K562 (cell line): Measurements from ENCODE around the gene KLRK1. TPM values are rescaled to one million over a fixed set of nuclear protein-coding genes. Genes with fewer than 3 reads are reported as not detected.

Experiments used
- ATAC-seq: fragments of 200-7000 bp; cut with Tn5 transposase; 3 replicates; pipeline ENCODE4 v1.9.1; 2020; ENCODE audit warnings: moderate library complexity
- BruUV-seq: library from RNA; stranded (reverse); fragments of 400-500 nt; replicated peaks from 2 replicates; lab custom pipeline; 2021; lab: Mats Ljungman, UMichigan
- CTCF ChIA-PET: fragments of 300-600 bp; formaldehyde crosslinking; extraction: SDS; loops from one replicate; lab custom pipeline; 2021; ENCODE audit warnings: low intra/inter-chr PET ratio; lab: Yijun Ruan, JAX
- POLR2A ChIA-PET: fragments of 300-600, 350-650 bp; sonication (Branson Sonifier 250); formaldehyde crosslinking; extraction: SDS; loops from one replicate; lab custom pipeline; 2021; ENCODE audit warnings: antibody characterized with exemption, inconsistent platforms; lab: Yijun Ruan, JAX
- DNase-seq, 4 experiments: peaks; one replicate each; pipeline versions ENCODE4 v3.0.0 to v3.0.0-alpha.2; 2011 to 2018; ENCODE audit warnings: low spot score in 3 of 4, mixed read lengths in 3 of 4; ENCODE audit errors: extremely low read depth in 1 of 4
- FAIRE-seq: peaks from 2 replicates; lab custom pipeline; 2011; peaks lifted over from hg19 to GRCh38; lab: Jason Lieb, UNC
- H2AFZ ChIP-seq: 2 replicates; pipeline ENCODE4 v1.6.0; 2011; ENCODE audit warnings: low read depth, low read length, control low read depth, inconsistent platforms
- H3K27ac ChIP-seq: fragments of 200-600 bp; 3 replicates; pipeline ENCODE4 v1.8.0; 2011; ENCODE audit warnings: low read depth, mild to moderate bottlenecking, control low read depth, inconsistent platforms, low read length, moderate library complexity, mixed read lengths; ENCODE audit errors: extremely low read depth
- H3K27me3 ChIP-seq, 2 experiments: fragments of 300-600 bp in 1 of 2; 2 replicates in 1 of 2; 3 replicates in 1 of 2; pipeline versions ENCODE4 v1.6.0 to v1.8.0; 2011; ENCODE audit warnings: inconsistent platforms in 2 of 2, low read length in 2 of 2, mild to moderate bottlenecking in 1 of 2, mixed read lengths in 1 of 2, moderate library complexity in 1 of 2; ENCODE audit not compliant: control insufficient read depth in 2 of 2, insufficient read depth in 2 of 2
- H3K36me3 ChIP-seq: fragments of 300-600 bp; 3 replicates; pipeline ENCODE4 v1.8.0; 2011; ENCODE audit warnings: mild to moderate bottlenecking, low read length, inconsistent platforms; ENCODE audit not compliant: control insufficient read depth, insufficient read depth
- H3K4me1 ChIP-seq, 2 experiments: fragments of 200-600 bp in 1 of 2; replicated peaks in 1 of 2; 2 replicates in 1 of 2; 3 replicates in 1 of 2; pipeline versions ENCODE4 v1.5.1 to v1.8.0; 2011; ENCODE audit warnings: inconsistent platforms in 2 of 2, low read length in 2 of 2, mild to moderate bottlenecking in 1 of 2, mixed read lengths in 1 of 2, moderate library complexity in 1 of 2; ENCODE audit not compliant: control insufficient read depth in 2 of 2, insufficient read depth in 2 of 2
- H3K4me2 ChIP-seq: 2 replicates; pipeline ENCODE4 v1.6.1; 2011; ENCODE audit warnings: low read length, control low read depth, inconsistent platforms, mixed read lengths; ENCODE audit not compliant: insufficient read depth
- H3K4me3 ChIP-seq: fragments of 200-600 bp; sonication (generic), shearing (Covaris generic); 2 replicates; pipeline ENCODE4 v1.5.1; 2016; ENCODE audit warnings: control low read depth, inconsistent platforms
- H3K79me2 ChIP-seq: fragments of 200-600 bp; 3 replicates; pipeline ENCODE4 v1.8.0; 2011; ENCODE audit warnings: low read length, inconsistent platforms; ENCODE audit not compliant: control insufficient read depth, insufficient read depth
- H3K9ac ChIP-seq, 2 experiments: 2 replicates each; pipeline versions ENCODE4 v1.6.0 to v1.6.1; 2011; ENCODE audit warnings: low read depth in 2 of 2, low read length in 2 of 2, control low read depth in 1 of 2, inconsistent platforms in 1 of 2, mild to moderate bottlenecking in 1 of 2, mixed read lengths in 1 of 2; ENCODE audit not compliant: insufficient read depth in 1 of 2
- H3K9me1 ChIP-seq: one replicate; pipeline ENCODE4 v1.6.0; 2011; ENCODE audit warnings: inconsistent platforms, mild to moderate bottlenecking, low read length, moderate library complexity; ENCODE audit not compliant: control insufficient read depth, insufficient read depth
- H3K9me3 ChIP-seq: replicated peaks from 2 replicates; pipeline ENCODE4 v1.5.1; 2011; ENCODE audit warnings: low read depth, low read length, inconsistent platforms; ENCODE audit not compliant: control insufficient read depth, insufficient read depth
- H4K20me1 ChIP-seq: replicated peaks from 2 replicates; pipeline ENCODE4 v1.6.1; 2011; ENCODE audit warnings: low read length, inconsistent platforms, mixed read lengths; ENCODE audit not compliant: control insufficient read depth, insufficient read depth
- E2F5 ChIP-seq: sonication (generic); formaldehyde crosslinking; IDR thresholded peaks from 2 replicates; pipeline ENCODE4 v1.8.0; 2022; ENCODE audit warnings: mild to moderate bottlenecking, missing genetic modification reagents
- POLR2AphosphoS2 ChIP-seq: IDR thresholded peaks from 2 replicates; pipeline ENCODE4 v1.6.1; 2012; ENCODE audit warnings: low read length, improper control_type of control experiment
- TCF7L2 ChIP-seq: fragments of 150-350 bp; IDR thresholded peaks from 2 replicates; pipeline ENCODE4 v1.6.1; 2016; ENCODE audit warnings: low read depth, mild to moderate bottlenecking, low read length, moderate library complexity
- ZNF134 ChIP-seq: fragments of 250-450 bp; sonication (Bioruptor Pico); conservative IDR thresholded peaks from 2 replicates; pipeline ENCODE4 v1.4.0; 2020
- ZNF146 ChIP-seq: IDR thresholded peaks from one replicate; pipeline ENCODE4 v1.6.1; 2018; ENCODE audit warnings: missing compliant biosample characterization; ENCODE audit not compliant: unreplicated experiment
- ZNF280B ChIP-seq: fragments of 250-450 bp; sonication (Bioruptor Pico); IDR thresholded peaks from 2 replicates; pipeline ENCODE4 v1.5.1; 2021; ENCODE audit warnings: mild to moderate bottlenecking
- ZNF324 ChIP-seq: fragments of 250-450 bp; sonication (Bioruptor Pico); IDR thresholded peaks from 2 replicates; pipeline ENCODE4 v1.4.0; 2020; ENCODE audit warnings: mild to moderate bottlenecking
- ZNF696 ChIP-seq: fragments of 250-450 bp; sonication (Bioruptor Pico); conservative IDR thresholded peaks from 2 replicates; pipeline ENCODE4 v1.4.0; 2020; ENCODE audit warnings: mild to moderate bottlenecking, moderate library complexity
- ZNF766 ChIP-seq: fragments of 200-800 bp; sonication (Bioruptor generic); conservative IDR thresholded peaks from 2 replicates; pipeline ENCODE4 v1.6.1; 2016; ENCODE audit warnings: missing genetic modification characterization, missing compliant biosample characterization
- ZNF830 ChIP-seq: fragments of 250-450 bp; sonication (Bioruptor Pico); IDR thresholded peaks from 2 replicates; pipeline ENCODE4 v1.5.0; 2021; ENCODE audit warnings: mild to moderate bottlenecking
- WGBS: fragments of 100-300 bp; shearing (Covaris generic); methylation state at CpG from one replicate; pipeline ENCODE4 v1.1.6; 2016; ENCODE audit warnings: low coverage, mixed read lengths; ENCODE audit not compliant: insufficient coverage; ENCODE audit errors: missing lambda C conversion rate; 5-methylcytosine and 5-hydroxymethylcytosine counted together
- in situ Hi-C: fragments of 300-500 bp; cut with MboI; formaldehyde crosslinking; loops from 4 replicates; pipeline ENCODE4 v1.15.0; 2018; ENCODE audit warnings: inconsistent platforms, mixed read lengths
- intact Hi-C: fragments of 100-400 bp; cut with micrococcal nuclease; formaldehyde crosslinking; loops from 2 replicates; pipeline ENCODE4 v1.14.2; 2022
- polyA plus RNA-seq, 8 experiments: library from polyadenylated mRNA; depleted of rRNA in 4 of 8; stranded (reverse) in 5 of 8; unstranded in 3 of 8; fragments of >200 nt; fragmentation: Nextera tagmentation in 2 of 8; fragmentation: Illumina TruSeq in 1 of 8; extraction: Ambion mirVana in 2 of 8; extraction: Trizol in 1 of 8; gene quantifications; 2 replicates each; pipeline versions ENCODE4 v1.2.1 to v1.2.3, GENCODE V29; 2011 to 2014; ENCODE audit warnings: inconsistent platforms in 1 of 8, missing spikeins in 1 of 8
- total RNA-seq, 7 experiments: library from RNA; depleted of rRNA in 6 of 7; stranded (reverse); fragments of >200 nt in 6 of 7; fragmentation: Illumina TruSeq in 2 of 7; extraction: Trizol in 2 of 7; gene quantifications; 2 replicates each; pipeline versions ENCODE4 v1.2.1 to v1.2.3, GENCODE V29; 2011 to 2021; ENCODE audit warnings: low replicate concordance in 1 of 7
- TF ChIP-seq, protein P1 (sequence below): fragments of 250-450 bp; sonication (Bioruptor Pico); IDR thresholded peaks from 2 replicates; pipeline ENCODE4 v1.8.0; 2021; ENCODE audit warnings: mild to moderate bottlenecking, moderate library complexity
- TF ChIP-seq, protein P2 (sequence below): fragments of 200-800 bp; sonication (Bioruptor generic); IDR thresholded peaks from 2 replicates; pipeline ENCODE4 v1.6.1; 2017; ENCODE audit warnings: missing genetic modification characterization, missing compliant biosample characterization
- TF ChIP-seq, protein P3 (sequence below): fragments of 250-450 bp; sonication (Bioruptor Pico); IDR thresholded peaks from 2 replicates; pipeline ENCODE4 v1.4.0; 2020; ENCODE audit warnings: mild to moderate bottlenecking, moderate library complexity
- TF ChIP-seq, protein P4 (sequence below): conservative IDR thresholded peaks from 2 replicates; pipeline ENCODE4 v1.6.1; 2011; ENCODE audit warnings: low read depth, mild to moderate bottlenecking, low read length; ENCODE audit not compliant: control insufficient read depth

Gene KLRK1
- total and polyA plus RNA-seq, 9 of the 15 experiments (the other 6 are each of a cell fraction or from before 2014, with no cell fraction given): 0.03 to 0.09 (median 0.06) TPM; not detected in 3

DNA sequence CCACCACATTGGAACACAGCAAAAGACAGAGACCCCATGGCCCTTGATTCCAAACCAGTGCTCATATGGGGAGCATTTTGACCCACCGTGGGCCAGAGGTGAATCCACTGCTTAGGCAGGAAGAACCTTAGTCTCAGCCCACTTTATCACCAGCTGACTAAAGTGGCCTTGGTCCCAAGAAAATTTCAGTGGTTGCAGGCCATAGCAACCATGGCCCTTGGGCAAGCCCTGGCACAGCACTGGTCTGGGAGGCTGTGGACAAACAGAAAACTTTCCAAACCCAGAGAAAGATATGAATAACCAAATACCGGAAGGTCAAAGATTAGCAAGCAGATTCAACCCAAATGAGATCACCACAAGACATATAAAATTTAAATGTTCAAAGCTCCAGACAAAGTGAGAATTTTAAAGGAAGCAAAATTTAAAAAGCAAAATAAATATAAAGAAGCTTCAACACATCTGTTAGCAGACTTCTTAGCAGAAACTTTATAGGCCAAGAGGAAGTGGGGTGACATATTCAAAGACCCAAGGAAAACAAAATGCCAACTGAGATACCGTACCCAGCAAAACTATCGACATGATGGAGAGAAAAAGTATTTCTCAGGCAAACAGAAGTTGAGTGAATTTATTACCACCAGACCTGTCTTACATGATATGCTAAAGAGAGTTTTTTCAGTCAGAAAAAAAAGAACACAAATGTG lies 7.8 kb downstream of the KLRK1 start:
- FAIRE-seq (no peak), DNase-seq (no peak), ATAC-seq (no peak)
- no peaks in the 10 kb centered on the region for H4K20me1 ChIP-seq
- no TSS peak for BruUV-seq
- ChIA-PET POLR2A (interaction anchor here (0.9 to 1.4 kb wide), 2 partner anchors 14 to 17 kb away, joined by 3 read pairs; no protein-coding TSS in a partner anchor), CTCF (no interaction called here)
- no peaks in the 10 kb centered on the region for H3K9me1 ChIP-seq
- no peaks in the 10 kb centered on the region for H3K36me3 ChIP-seq
- no peaks in the 10 kb centered on the region for H3K9me3 ChIP-seq
- H3K79me2 ChIP-seq: no peaks in the 10 kb centered on the region
- H3K4me1 ChIP-seq: no peaks in the 10 kb centered on the region
- no peak overlapping the region for H3K9ac ChIP-seq
- H3K27ac ChIP-seq: no peak overlapping the region
- no peak overlapping the region for H3K4me2 ChIP-seq
- WGBS: 78% methylated on average over 4 of the region's 4 CpGs
- H3K27me3 ChIP-seq: no peaks in the 10 kb centered on the region
- in situ Hi-C loops (no loop called here), intact Hi-C loops (no loop called here)
- no peak overlapping the region for H3K4me3 ChIP-seq
- H2AFZ ChIP-seq: no peak overlapping the region
- no peak for TF ChIP-seq ZNF134 (CRISPR knock-in tag)
- no peak for TF ChIP-seq ZNF830 (CRISPR knock-in tag)
- TF ChIP-seq ZNF324 (CRISPR knock-in tag): no peak
- TF ChIP-seq POLR2AphosphoS2: no peak
- TF ChIP-seq, protein P1, sequence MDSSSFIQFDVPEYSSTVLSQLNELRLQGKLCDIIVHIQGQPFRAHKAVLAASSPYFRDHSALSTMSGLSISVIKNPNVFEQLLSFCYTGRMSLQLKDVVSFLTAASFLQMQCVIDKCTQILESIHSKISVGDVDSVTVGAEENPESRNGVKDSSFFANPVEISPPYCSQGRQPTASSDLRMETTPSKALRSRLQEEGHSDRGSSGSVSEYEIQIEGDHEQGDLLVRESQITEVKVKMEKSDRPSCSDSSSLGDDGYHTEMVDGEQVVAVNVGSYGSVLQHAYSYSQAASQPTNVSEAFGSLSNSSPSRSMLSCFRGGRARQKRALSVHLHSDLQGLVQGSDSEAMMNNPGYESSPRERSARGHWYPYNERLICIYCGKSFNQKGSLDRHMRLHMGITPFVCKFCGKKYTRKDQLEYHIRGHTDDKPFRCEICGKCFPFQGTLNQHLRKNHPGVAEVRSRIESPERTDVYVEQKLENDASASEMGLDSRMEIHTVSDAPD (CRISPR knock-in tag): no peak
- TF ChIP-seq, protein P2, sequence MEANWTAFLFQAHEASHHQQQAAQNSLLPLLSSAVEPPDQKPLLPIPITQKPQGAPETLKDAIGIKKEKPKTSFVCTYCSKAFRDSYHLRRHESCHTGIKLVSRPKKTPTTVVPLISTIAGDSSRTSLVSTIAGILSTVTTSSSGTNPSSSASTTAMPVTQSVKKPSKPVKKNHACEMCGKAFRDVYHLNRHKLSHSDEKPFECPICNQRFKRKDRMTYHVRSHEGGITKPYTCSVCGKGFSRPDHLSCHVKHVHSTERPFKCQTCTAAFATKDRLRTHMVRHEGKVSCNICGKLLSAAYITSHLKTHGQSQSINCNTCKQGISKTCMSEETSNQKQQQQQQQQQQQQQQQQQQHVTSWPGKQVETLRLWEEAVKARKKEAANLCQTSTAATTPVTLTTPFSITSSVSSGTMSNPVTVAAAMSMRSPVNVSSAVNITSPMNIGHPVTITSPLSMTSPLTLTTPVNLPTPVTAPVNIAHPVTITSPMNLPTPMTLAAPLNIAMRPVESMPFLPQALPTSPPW: no peak
- TF ChIP-seq E2F5: no peak
- no peak for TF ChIP-seq ZNF146 (CRISPR knock-in tag)
- TF ChIP-seq ZNF766 (CRISPR knock-in tag): no peak
- no peak for TF ChIP-seq ZNF696 (CRISPR knock-in tag)
- no peak for TF ChIP-seq ZNF280B (CRISPR knock-in tag)
- TF ChIP-seq, protein P3, sequence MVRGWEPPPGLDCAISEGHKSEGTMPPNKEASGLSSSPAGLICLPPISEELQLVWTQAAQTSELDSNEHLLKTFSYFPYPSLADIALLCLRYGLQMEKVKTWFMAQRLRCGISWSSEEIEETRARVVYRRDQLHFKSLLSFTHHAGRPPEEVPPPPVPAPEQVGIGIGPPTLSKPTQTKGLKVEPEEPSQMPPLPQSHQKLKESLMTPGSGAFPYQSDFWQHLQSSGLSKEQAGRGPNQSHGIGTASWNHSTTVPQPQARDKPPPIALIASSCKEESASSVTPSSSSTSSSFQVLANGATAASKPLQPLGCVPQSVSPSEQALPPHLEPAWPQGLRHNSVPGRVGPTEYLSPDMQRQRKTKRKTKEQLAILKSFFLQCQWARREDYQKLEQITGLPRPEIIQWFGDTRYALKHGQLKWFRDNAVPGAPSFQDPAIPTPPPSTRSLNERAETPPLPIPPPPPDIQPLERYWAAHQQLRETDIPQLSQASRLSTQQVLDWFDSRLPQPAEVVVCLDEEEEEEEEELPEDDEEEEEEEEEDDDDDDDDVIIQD: no peak
- TF ChIP-seq, protein P4, sequence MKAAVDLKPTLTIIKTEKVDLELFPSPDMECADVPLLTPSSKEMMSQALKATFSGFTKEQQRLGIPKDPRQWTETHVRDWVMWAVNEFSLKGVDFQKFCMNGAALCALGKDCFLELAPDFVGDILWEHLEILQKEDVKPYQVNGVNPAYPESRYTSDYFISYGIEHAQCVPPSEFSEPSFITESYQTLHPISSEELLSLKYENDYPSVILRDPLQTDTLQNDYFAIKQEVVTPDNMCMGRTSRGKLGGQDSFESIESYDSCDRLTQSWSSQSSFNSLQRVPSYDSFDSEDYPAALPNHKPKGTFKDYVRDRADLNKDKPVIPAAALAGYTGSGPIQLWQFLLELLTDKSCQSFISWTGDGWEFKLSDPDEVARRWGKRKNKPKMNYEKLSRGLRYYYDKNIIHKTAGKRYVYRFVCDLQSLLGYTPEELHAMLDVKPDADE: no peak
- no peak for TF ChIP-seq TCF7L2
